Tibial nerve (tissue), 4 donors: ENCODE data around the gene MYCN. TPM values are rescaled to one million over a fixed set of nuclear protein-coding genes. Genes with fewer than 3 reads are reported as not detected.

Experiments used
- DNase-seq, 2 donors: peaks; one replicate each; pipeline ENCODE4 v3.0.0-alpha.2; 2019; ENCODE audit warnings: low spot score in 2 of 2
- H3K27ac ChIP-seq, 4 donors: fragments of 200-600 bp; sonication (generic) in 3 of 4; one replicate each; pipeline ENCODE4 v1.5.1; 2017 to 2019; ENCODE audit warnings: mild to moderate bottlenecking in 1 of 4
- H3K27me3 ChIP-seq, 2 donors: fragments of 200-600 bp; sonication (generic) in 1 of 2; one replicate each; pipeline versions ENCODE4 v1.5.1 to v1.6.0; 2017 to 2019
- H3K36me3 ChIP-seq, 3 donors: fragments of 200-600 bp; sonication (generic); one replicate each; pipeline ENCODE4 v1.5.1; 2018 to 2019
- H3K4me1 ChIP-seq, 4 donors: fragments of 200-600 bp; sonication (generic) in 3 of 4; one replicate each; pipeline ENCODE4 v1.5.1; 2017 to 2019
- H3K4me3 ChIP-seq, 4 donors: fragments of 200-600 bp; sonication (generic) in 3 of 4; one replicate each; pipeline ENCODE4 v1.5.1; 2017 to 2019; ENCODE audit warnings: mild to moderate bottlenecking in 1 of 4, moderate library complexity in 1 of 4
- H3K9me3 ChIP-seq, 4 donors: fragments of 200-600 bp; sonication (generic) in 3 of 4; one replicate each; pipeline ENCODE4 v1.5.1; 2017 to 2019
- EP300 ChIP-seq, 2 donors: sonication (generic); formaldehyde crosslinking; IDR thresholded peaks; one replicate each; pipeline ENCODE4 v1.6.1; 2017; ENCODE audit warnings: antibody characterized with exemption in 2 of 2, mild to moderate bottlenecking in 1 of 2
- POLR2A ChIP-seq, 2 donors: fragments of 450-650 bp; IDR thresholded peaks; one replicate each; pipeline ENCODE4 v1.6.1; 2017; ENCODE audit warnings: antibody characterized with exemption in 2 of 2, mild to moderate bottlenecking in 2 of 2, moderate library complexity in 2 of 2
- WGBS, 2 donors: methylation state at CpG; one replicate each; pipeline ENCODE4 v1.1.5; 2018; 5-methylcytosine and 5-hydroxymethylcytosine counted together
- total RNA-seq, 4 donors: library from RNA; depleted of rRNA; stranded (reverse); fragments of >200 nt; gene quantifications; one replicate each; pipeline ENCODE4 v1.1.0, GENCODE V29; 2016
- TF ChIP-seq, protein P1 (sequence below), 5 experiments: fragments of 200-600 bp in 3 of 5; fragments of 450-650 bp in 2 of 5; sonication (generic) in 3 of 5; IDR thresholded peaks; one replicate each; pipeline ENCODE4 v1.5.1; 2016 to 2019; ENCODE audit warnings: antibody characterized with exemption in 5 of 5, mild to moderate bottlenecking in 3 of 5, moderate library complexity in 2 of 5

Gene MYCN
- total RNA-seq, 4 donors from 2014 or later = 4.1 to 9.9 (median 6.9) TPM

DNA sequence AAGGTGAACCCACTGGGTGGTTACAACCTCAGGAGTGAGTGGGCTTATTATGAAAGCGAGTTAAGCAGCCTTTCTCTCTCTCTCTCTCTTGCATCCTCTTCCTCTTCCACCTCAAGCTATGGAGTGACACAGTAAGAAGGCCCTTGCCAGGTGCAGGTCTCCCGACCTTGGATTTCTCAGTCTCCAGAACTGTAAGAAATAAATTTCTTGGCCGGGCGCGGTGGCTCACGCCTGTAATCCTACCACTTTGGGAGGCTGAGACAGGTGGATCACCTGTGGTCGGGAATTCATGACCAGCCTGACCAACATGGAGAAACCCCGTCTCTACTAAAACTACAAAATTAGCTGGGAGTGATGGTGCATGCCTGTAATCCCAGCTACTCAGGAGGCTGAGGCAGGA, 14.4 kb downstream of the MYCN start:
- Histone ChIP-seq H3K27ac (no peak overlapping the region), H3K4me3 (no peak overlapping the region), H3K4me1 (no peaks in the 10 kb centered on the region), H3K27me3 (no peaks in the 10 kb centered on the region), H3K36me3 (no peaks in the 10 kb centered on the region), H3K9me3 (no peaks in the 10 kb centered on the region)
- no peak for DNase-seq
- 90 to 95% methylated on average over 8 of the region's 8 CpGs for WGBS, 2 donors
- TF ChIP-seq EP300 (IDR thresholded peaks at IDR 0.05) (no peak), POLR2A (IDR thresholded peaks at IDR 0.05) (no peak)
- TF ChIP-seq, protein P1, sequence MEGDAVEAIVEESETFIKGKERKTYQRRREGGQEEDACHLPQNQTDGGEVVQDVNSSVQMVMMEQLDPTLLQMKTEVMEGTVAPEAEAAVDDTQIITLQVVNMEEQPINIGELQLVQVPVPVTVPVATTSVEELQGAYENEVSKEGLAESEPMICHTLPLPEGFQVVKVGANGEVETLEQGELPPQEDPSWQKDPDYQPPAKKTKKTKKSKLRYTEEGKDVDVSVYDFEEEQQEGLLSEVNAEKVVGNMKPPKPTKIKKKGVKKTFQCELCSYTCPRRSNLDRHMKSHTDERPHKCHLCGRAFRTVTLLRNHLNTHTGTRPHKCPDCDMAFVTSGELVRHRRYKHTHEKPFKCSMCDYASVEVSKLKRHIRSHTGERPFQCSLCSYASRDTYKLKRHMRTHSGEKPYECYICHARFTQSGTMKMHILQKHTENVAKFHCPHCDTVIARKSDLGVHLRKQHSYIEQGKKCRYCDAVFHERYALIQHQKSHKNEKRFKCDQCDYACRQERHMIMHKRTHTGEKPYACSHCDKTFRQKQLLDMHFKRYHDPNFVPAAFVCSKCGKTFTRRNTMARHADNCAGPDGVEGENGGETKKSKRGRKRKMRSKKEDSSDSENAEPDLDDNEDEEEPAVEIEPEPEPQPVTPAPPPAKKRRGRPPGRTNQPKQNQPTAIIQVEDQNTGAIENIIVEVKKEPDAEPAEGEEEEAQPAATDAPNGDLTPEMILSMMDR (IDR thresholded peaks at IDR 0.05) = no peak

DNA sequence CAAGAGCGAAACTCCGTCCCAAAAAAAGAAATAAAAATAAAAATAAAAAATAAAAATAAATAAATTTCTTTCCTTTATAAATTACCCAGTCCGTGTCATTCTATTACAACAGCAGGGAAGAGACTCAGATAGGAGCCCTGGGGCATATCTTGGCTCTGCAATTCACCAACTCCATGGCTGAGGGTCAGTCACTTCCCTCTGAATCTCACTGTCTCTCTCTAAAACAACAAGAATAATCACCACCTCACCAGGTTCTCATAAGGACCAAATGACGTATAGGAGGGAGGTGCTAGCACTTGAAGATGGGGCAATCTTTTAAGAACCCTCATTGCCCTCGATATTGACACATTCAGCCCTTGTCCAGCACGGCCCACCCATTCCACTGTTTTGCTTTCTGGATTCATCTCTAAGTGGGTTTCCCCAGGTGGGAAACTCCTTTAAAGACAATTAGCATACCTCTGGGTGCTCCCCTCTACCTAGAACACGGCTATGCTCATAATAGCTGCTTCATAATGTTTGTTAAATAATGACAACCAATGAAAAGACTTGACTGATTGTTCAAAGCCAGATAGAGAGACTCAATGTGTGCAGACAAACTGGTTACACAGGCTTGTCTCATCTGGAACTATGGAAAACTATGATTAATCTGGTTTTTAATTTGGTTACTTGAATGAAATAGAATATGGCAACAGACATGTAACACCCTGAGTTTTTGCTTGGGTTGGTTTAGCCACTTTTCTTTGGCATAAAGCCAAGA, 15.1 kb downstream of the MYCN start:
- Histone ChIP-seq H3K4me1 (no peaks in the 10 kb centered on the region), H3K4me3 (no peak overlapping the region), H3K27ac (no peak overlapping the region), H3K9me3 (no peaks in the 10 kb centered on the region), H3K27me3 (no peaks in the 10 kb centered on the region), H3K36me3 (no peaks in the 10 kb centered on the region)
- DNase-seq = no peak
- WGBS, 2 donors = 88 to 91% methylated on average over 7 of the region's 7 CpGs
- no peak for TF ChIP-seq EP300 (IDR thresholded peaks at IDR 0.05)
- no peak for TF ChIP-seq POLR2A (IDR thresholded peaks at IDR 0.05)
- TF ChIP-seq, protein P1 (IDR thresholded peaks at IDR 0.05) = no peak

DNA sequence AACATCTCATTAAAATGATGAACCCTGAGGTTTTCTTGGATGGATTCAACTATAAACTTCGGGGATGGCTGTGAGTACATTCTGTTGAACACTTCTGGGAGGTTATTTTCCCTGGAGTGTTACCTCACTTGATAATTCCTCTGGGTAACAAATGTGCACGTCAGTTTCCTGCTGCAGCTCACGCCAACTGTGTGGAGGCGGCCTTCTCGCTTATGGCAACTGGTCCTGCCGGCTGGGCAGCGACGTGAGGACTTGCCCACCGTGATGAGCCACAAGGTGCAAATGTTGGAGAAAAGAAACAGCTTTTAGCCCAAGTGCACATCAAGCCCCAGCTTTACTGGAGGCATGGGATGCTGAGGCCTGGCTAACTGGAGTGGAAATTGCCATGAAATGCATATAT, 15.9 kb downstream of the MYCN start:
- H3K4me1 ChIP-seq = no peaks in the 10 kb centered on the region
- no peak for TF ChIP-seq POLR2A (IDR thresholded peaks at IDR 0.05)
- TF ChIP-seq, protein P1 (IDR thresholded peaks at IDR 0.05) = no peak
- TF ChIP-seq EP300 (IDR thresholded peaks at IDR 0.05) = no peak
- H3K36me3 ChIP-seq = no peaks in the 10 kb centered on the region
- no peak for DNase-seq
- H3K27me3 ChIP-seq = no peaks in the 10 kb centered on the region
- WGBS, 2 donors = 81 to 85% methylated on average over 9 of the region's 9 CpGs
- no peak overlapping the region for H3K4me3 ChIP-seq
- H3K27ac ChIP-seq = no peak overlapping the region
- H3K9me3 ChIP-seq = no peaks in the 10 kb centered on the region

DNA sequence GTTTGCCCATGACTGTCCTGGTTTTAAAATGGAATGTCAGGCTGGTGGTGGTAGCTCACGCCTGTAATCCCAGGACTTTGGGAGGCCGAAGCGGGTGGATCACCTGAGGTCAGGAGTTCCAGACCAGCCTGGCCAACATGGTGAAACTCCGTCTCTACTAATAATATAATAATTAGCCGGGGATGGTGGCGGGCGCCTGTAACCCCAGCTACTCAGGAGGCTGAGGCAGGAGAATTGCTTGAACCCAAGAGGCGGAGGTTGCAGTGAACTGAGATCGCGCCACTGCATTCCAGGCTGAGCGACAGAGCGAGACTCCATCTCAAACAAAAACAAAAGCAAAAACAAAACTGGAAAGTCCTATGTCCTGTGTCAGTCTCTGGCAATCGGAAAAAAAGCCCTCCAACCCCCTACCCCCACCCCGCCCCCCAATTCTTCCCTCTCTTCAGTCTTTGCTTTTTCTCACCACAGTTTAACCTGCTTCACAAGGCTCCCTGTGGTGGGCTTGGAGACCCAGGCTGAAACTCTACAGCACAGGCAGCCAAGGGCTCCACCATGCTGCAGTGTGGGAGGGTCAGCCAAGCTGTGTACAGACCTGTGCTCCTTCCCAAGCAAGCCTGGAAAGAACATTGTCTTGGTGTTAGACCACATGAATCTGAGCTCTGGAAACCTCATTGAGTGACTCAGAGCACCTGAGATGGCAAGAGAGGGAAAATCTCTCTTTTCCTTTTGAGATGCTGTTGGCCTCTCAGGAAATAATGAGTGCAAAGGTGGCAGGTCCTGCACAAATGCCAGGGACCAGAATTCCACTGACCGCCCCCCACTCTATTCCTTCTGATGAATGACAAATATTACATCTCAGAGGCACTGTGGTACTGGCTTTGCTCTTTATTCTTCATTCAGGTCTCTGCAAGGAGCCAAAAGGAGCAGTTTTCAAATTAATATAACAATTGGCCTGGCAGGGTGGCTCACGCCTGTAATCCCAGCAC, 16.7 kb downstream of the MYCN start:
- Histone ChIP-seq H3K27ac (no peak overlapping the region), H3K27me3 (no peaks in the 10 kb centered on the region), H3K4me3 (no peak overlapping the region), H3K9me3 (peaks cover 0 to 1% (median 0%) of the 10 kb centered on the region in 4 donors), H3K36me3 (no peaks in the 10 kb centered on the region), H3K4me1 (no peaks in the 10 kb centered on the region)
- 96 to 98% methylated on average over 16 of the region's 16 CpGs for WGBS, 2 donors
- TF ChIP-seq POLR2A (IDR thresholded peaks at IDR 0.05) (no peak), EP300 (IDR thresholded peaks at IDR 0.05) (no peak)
- TF ChIP-seq, protein P1 (IDR thresholded peaks at IDR 0.05) = no peak
- no peak for DNase-seq
